Astrocyte of the cerebellum (primary cell): ENCODE results near the gene BAIAP2L2.

Source experiments
- DNase-seq: peaks from one replicate; pipeline ENCODE4 v3.0.0-alpha.2; 2011; ENCODE audit warnings: low read depth
- H3K4me3 ChIP-seq: 2 replicates; pipeline ENCODE4 v1.5.1; 2011; ENCODE audit warnings: mild to moderate bottlenecking, low read depth, low read length, moderate library complexity
- CTCF ChIP-seq: IDR thresholded peaks from 2 replicates; pipeline ENCODE4 v1.5.1; 2012; ENCODE audit warnings: low read length, low read depth, moderate library complexity, mild to moderate bottlenecking; ENCODE audit errors: missing control alignments
- in situ Hi-C: cut with HindIII; loops from 2 replicates; pipeline ENCODE4 v1.10.0; 2017; ENCODE audit warnings: low sequenced_read_pairs

BAIAP2L2 gene

GRCh38 chr22:38097058-38097457, 13.4 kb downstream of the BAIAP2L2 start:
- in situ Hi-C loops: loop anchor here (5.0 kb wide), 1 partner anchor 75 kb away; no protein-coding TSS in a partner anchor
- no peak for DNase-seq
- no peak overlapping the region for H3K4me3 ChIP-seq
- TF ChIP-seq CTCF: no peak

DNA sequence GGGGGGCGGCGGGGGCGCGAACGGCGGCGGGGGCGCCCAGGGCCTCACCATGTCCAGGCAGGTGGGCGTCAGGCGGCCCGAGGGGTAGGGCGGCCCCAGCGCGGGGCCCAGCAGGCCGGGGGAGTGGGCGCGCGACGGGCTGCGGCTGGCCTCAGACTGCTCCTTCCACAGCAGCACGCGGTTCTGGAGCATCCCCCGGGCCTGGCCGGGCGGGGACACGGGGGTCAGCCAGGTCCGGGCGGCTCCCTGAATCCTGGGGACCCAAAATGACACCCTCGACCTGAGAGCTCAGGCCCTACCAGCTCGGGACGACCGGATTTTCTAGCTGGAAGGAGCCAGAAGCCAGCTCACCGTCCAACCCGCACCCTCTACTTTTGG, 21.0 kb downstream of the BAIAP2L2 start:
- TF ChIP-seq CTCF: no peak
- H3K4me3 ChIP-seq: no peak overlapping the region
- in situ Hi-C loops: no loop called here
- no peak for DNase-seq

DNA sequence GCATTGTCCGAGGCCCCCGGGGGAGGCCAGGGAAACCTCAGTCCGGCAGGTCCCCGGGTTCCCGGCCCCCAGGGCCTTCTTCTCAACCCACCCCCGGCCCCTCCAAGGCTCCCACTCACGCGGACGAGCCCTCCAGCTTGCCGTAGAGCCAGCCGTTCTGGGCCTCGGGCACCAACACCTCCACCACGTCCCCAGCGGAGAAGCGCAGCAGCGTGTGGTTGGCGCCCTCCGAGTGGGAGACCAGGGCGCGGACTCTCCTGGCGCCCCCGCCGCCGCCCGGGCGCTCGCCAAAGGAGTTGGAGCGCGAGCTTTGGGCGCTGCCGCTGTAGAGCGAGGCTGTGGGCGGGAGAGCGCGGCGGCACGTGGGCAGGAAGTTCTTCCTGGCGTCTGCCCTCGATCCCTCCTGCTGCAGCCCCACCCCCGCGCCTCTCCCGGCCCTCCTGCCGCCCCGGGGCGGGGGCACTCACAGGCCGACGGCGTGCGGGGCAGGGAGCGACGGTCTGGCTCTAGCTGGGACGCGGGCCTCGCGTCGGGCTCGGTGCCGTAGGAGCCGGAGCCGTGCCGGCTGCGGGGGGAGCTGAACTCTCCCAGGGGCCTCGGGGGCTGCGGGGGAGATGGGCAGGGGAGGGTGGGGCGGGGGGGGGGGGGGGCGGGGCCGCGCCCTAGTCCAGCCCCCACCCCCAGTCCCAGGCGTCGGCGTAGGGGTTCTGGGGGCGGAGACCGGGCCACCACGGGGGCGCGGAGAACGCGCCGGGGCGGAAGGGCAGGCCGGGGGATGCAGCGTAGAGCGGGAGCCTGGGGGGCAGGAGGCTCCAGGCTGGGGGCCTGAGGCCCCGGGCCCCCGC, 21.6 kb downstream of the BAIAP2L2 start:
- DNase-seq: no peak
- H3K4me3 ChIP-seq: peak overlapping the region; percentile 14
- no peak for TF ChIP-seq CTCF
- in situ Hi-C loops: no loop called here

- H3K4me3 ChIP-seq: no peak overlapping the region
- TF ChIP-seq CTCF: no peak
- no peak for DNase-seq
- in situ Hi-C loops: no loop called here
These were observed 22.6 kb downstream of the BAIAP2L2 start for GRCh38 chr22:38087855-38088254.

- no peak for TF ChIP-seq CTCF
- no peak overlapping the region for H3K4me3 ChIP-seq
- DNase-seq: no peak
- in situ Hi-C loops: no loop called here
These were observed 23.5 kb downstream of the BAIAP2L2 start for GRCh38 chr22:38086942-38087341.

GRCh38 chr22:38086001-38086845, 24.3 kb downstream of the BAIAP2L2 start:
- H3K4me3 ChIP-seq: no peak overlapping the region
- DNase-seq: no peak
- no peak for TF ChIP-seq CTCF
- in situ Hi-C loops: no loop called here
